ENCODE results near the gene DHCR24. TPM values are rescaled to one million over a fixed set of nuclear protein-coding genes. Genes with fewer than 3 reads are reported as not detected.

Gene DHCR24
- total and polyA plus RNA-seq, 2 of the 13 experiments (the other 11 are each of a cell fraction or from before 2014, with no cell fraction given) = 374 to 448 TPM

DNA sequence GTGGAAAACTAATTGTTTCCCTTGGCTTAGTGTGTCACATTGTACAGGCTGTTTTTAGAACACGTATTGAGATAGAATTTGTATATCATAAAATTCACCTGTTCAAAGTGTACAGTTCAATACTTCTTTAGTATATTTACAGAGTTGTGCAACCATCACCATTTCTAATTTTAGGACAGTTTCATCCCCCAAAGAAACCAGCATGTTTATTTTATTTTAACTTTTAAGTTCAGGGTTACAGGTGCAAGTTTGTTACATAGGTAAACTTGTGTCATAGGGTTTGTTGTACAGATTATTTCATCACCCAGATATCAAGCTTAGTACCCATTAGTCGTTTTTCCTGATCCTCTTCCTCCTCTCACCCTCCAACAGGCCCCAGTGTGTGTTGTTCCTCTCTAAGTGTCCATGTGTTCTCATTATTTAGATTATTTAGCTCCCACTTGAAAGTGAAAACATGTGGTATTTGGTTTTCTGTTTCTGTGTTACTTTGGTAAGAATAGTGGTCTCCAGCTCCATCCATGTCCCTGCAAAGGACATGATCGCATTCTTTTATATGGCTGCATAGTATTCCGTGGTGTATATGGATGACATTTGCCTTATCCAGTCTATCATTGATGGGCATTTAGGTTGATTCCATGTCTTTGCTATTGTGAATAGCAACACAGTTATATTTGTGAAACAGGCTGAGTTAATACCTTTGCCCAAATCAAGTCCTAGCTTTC, 35.2 kb upstream of the DHCR24 start (continued):
- TF ChIP-seq, protein P1, sequence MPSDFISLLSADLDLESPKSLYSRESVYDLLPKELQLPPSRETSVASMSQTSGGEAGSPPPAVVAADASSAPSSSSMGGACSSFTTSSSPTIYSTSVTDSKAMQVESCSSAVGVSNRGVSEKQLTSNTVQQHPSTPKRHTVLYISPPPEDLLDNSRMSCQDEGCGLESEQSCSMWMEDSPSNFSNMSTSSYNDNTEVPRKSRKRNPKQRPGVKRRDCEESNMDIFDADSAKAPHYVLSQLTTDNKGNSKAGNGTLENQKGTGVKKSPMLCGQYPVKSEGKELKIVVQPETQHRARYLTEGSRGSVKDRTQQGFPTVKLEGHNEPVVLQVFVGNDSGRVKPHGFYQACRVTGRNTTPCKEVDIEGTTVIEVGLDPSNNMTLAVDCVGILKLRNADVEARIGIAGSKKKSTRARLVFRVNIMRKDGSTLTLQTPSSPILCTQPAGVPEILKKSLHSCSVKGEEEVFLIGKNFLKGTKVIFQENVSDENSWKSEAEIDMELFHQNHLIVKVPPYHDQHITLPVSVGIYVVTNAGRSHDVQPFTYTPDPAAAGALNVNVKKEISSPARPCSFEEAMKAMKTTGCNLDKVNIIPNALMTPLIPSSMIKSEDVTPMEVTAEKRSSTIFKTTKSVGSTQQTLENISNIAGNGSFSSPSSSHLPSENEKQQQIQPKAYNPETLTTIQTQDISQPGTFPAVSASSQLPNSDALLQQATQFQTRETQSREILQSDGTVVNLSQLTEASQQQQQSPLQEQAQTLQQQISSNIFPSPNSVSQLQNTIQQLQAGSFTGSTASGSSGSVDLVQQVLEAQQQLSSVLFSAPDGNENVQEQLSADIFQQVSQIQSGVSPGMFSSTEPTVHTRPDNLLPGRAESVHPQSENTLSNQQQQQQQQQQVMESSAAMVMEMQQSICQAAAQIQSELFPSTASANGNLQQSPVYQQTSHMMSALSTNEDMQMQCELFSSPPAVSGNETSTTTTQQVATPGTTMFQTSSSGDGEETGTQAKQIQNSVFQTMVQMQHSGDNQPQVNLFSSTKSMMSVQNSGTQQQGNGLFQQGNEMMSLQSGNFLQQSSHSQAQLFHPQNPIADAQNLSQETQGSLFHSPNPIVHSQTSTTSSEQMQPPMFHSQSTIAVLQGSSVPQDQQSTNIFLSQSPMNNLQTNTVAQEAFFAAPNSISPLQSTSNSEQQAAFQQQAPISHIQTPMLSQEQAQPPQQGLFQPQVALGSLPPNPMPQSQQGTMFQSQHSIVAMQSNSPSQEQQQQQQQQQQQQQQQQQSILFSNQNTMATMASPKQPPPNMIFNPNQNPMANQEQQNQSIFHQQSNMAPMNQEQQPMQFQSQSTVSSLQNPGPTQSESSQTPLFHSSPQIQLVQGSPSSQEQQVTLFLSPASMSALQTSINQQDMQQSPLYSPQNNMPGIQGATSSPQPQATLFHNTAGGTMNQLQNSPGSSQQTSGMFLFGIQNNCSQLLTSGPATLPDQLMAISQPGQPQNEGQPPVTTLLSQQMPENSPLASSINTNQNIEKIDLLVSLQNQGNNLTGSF (CRISPR knock-in tag; IDR thresholded peaks at IDR 0.05) = no peak
- TF ChIP-seq HOXA5 (CRISPR knock-in tag; IDR thresholded peaks at IDR 0.05) = no peak
- TF ChIP-seq, protein P2, sequence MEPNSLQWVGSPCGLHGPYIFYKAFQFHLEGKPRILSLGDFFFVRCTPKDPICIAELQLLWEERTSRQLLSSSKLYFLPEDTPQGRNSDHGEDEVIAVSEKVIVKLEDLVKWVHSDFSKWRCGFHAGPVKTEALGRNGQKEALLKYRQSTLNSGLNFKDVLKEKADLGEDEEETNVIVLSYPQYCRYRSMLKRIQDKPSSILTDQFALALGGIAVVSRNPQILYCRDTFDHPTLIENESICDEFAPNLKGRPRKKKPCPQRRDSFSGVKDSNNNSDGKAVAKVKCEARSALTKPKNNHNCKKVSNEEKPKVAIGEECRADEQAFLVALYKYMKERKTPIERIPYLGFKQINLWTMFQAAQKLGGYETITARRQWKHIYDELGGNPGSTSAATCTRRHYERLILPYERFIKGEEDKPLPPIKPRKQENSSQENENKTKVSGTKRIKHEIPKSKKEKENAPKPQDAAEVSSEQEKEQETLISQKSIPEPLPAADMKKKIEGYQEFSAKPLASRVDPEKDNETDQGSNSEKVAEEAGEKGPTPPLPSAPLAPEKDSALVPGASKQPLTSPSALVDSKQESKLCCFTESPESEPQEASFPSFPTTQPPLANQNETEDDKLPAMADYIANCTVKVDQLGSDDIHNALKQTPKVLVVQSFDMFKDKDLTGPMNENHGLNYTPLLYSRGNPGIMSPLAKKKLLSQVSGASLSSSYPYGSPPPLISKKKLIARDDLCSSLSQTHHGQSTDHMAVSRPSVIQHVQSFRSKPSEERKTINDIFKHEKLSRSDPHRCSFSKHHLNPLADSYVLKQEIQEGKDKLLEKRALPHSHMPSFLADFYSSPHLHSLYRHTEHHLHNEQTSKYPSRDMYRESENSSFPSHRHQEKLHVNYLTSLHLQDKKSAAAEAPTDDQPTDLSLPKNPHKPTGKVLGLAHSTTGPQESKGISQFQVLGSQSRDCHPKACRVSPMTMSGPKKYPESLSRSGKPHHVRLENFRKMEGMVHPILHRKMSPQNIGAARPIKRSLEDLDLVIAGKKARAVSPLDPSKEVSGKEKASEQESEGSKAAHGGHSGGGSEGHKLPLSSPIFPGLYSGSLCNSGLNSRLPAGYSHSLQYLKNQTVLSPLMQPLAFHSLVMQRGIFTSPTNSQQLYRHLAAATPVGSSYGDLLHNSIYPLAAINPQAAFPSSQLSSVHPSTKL (CRISPR knock-in tag; IDR thresholded peaks at IDR 0.05) = peak; percentile 27; the same call in 1 of the 2 replicates
- TF ChIP-seq, protein P3, sequence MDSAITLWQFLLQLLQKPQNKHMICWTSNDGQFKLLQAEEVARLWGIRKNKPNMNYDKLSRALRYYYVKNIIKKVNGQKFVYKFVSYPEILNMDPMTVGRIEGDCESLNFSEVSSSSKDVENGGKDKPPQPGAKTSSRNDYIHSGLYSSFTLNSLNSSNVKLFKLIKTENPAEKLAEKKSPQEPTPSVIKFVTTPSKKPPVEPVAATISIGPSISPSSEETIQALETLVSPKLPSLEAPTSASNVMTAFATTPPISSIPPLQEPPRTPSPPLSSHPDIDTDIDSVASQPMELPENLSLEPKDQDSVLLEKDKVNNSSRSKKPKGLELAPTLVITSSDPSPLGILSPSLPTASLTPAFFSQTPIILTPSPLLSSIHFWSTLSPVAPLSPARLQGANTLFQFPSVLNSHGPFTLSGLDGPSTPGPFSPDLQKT (CRISPR knock-in tag; IDR thresholded peaks at IDR 0.05; ENCODE audit: borderline replicate concordance) = no peak
- TF ChIP-seq AKAP8 (CRISPR knock-in tag; IDR thresholded peaks at IDR 0.05) = no peak
- no peak for TF ChIP-seq ZNF460 (CRISPR knock-in tag; IDR thresholded peaks at IDR 0.05; ENCODE audit: borderline replicate concordance)
- no peak for TF ChIP-seq FOXK1 (CRISPR knock-in tag; IDR thresholded peaks at IDR 0.05; ENCODE audit: borderline replicate concordance, low read depth)
- TF ChIP-seq HOXA9 (CRISPR knock-in tag; IDR thresholded peaks at IDR 0.05; ENCODE audit: borderline replicate concordance) = no peak
- TF ChIP-seq KDM2A (CRISPR knock-in tag; IDR thresholded peaks at IDR 0.05; ENCODE audit: borderline replicate concordance, low read depth) = no peak
- no peak for TF ChIP-seq ZNF709 (CRISPR knock-in tag; IDR thresholded peaks at IDR 0.05)
- TF ChIP-seq KAT2B (IDR thresholded peaks at IDR 0.05; ENCODE audit: borderline replicate concordance, low read depth, low read length) = no peak
- TF ChIP-seq ELF1 (CRISPR knock-in tag; IDR thresholded peaks at IDR 0.05) = no peak
- no peak for TF ChIP-seq ZFP62 (CRISPR knock-in tag; IDR thresholded peaks at IDR 0.05)
- TF ChIP-seq ZNF44 (CRISPR knock-in tag; IDR thresholded peaks at IDR 0.05) = no peak

Measured in HepG2 (cell line).